GM12878 (cell line): ENCODE data around the gene DISC1. TPM values are rescaled to one million over a fixed set of nuclear protein-coding genes. Genes with fewer than 3 reads are reported as not detected.

Source experiments
- ATAC-seq: fragments of 200-7000 bp; cut with Tn5 transposase; 3 replicates; pipeline ENCODE4 v1.9.1; 2020; ENCODE audit warnings: mild to moderate bottlenecking, moderate library complexity
- BruUV-seq: library from RNA; stranded (reverse); fragments of 400-500 nt; replicated peaks from 2 replicates; lab custom pipeline; 2021; lab: Mats Ljungman, UMichigan
- CTCF ChIA-PET: fragments of 300-600 bp; sonication (Branson Sonifier 250); formaldehyde crosslinking; extraction: SDS; loops from one replicate; lab custom pipeline; 2021; ENCODE audit warnings: inconsistent platforms; lab: Yijun Ruan, JAX
- POLR2A ChIA-PET: fragments of 350-600 bp; formaldehyde crosslinking; extraction: SDS; loops from one replicate; lab custom pipeline; 2021; ENCODE audit warnings: inconsistent platforms; lab: Charles Lee
- RAD21 ChIA-PET: fragments of 300-600 bp; sonication (Branson Sonifier 250); formaldehyde crosslinking; loops from one replicate; lab custom pipeline; 2023; ENCODE audit warnings: antibody characterized with exemption; ENCODE audit not compliant: unreplicated experiment; lab: Charles Lee
- SMC1A ChIA-PET: fragments of 300-600 bp; sonication (Branson Sonifier 250); formaldehyde crosslinking; loops from one replicate; lab custom pipeline; 2023; ENCODE audit not compliant: unreplicated experiment, uncharacterized antibody; lab: Charles Lee
- DNase-seq: peaks from one replicate; pipeline ENCODE4 v3.0.0-alpha.2; 2011; ENCODE audit warnings: low read depth, low spot score
- FAIRE-seq: peaks from 3 replicates; lab custom pipeline; 2011; peaks lifted over from hg19 to GRCh38; lab: Jason Lieb, UNC
- H2AFZ ChIP-seq: 2 replicates; pipeline ENCODE4 v1.6.0; 2011; ENCODE audit warnings: low read depth, low read length, control low read depth; ENCODE audit not compliant: control insufficient read depth
- H3K27ac ChIP-seq: 2 replicates; pipeline ENCODE4 v1.5.1; 2011; ENCODE audit warnings: control low read depth; ENCODE audit not compliant: control insufficient read depth, insufficient read depth
- H3K27me3 ChIP-seq, 2 experiments: replicated peaks in 1 of 2; 2 replicates each; pipeline versions ENCODE4 v1.6.0 to v1.6.1; 2011; ENCODE audit warnings: low read length in 1 of 2; ENCODE audit not compliant: control insufficient read depth in 2 of 2, insufficient read depth in 2 of 2
- H3K36me3 ChIP-seq, 2 experiments: 2 replicates each; pipeline ENCODE4 v1.5.1; 2011; ENCODE audit warnings: low read length in 1 of 2; ENCODE audit not compliant: control insufficient read depth in 2 of 2, insufficient read depth in 2 of 2
- H3K4me1 ChIP-seq: 2 replicates; pipeline ENCODE4 v1.6.1; 2011; ENCODE audit warnings: mild to moderate bottlenecking, low read length, moderate library complexity, mixed read lengths; ENCODE audit not compliant: control insufficient read depth, insufficient read depth
- H3K4me2 ChIP-seq: 2 replicates; pipeline ENCODE4 v1.6.0; 2011; ENCODE audit warnings: control low read depth; ENCODE audit not compliant: control insufficient read depth, insufficient read depth
- H3K4me3 ChIP-seq: fragments of 200-600 bp; sonication (generic); 2 replicates; pipeline ENCODE4 v1.5.1; 2016
- H3K79me2 ChIP-seq: 2 replicates; pipeline ENCODE4 v1.6.0; 2011; ENCODE audit warnings: low read length; ENCODE audit not compliant: control insufficient read depth, insufficient read depth
- H3K9ac ChIP-seq: 2 replicates; pipeline ENCODE4 v1.8.0; 2011; ENCODE audit warnings: low read length, control low read depth, mixed read lengths; ENCODE audit not compliant: control insufficient read depth, insufficient read depth
- H3K9me3 ChIP-seq: replicated peaks from 3 replicates; pipeline ENCODE4 v1.5.1; 2011; ENCODE audit warnings: mild to moderate bottlenecking, low read length; ENCODE audit not compliant: control insufficient read depth, insufficient read depth
- H4K20me1 ChIP-seq: 2 replicates; pipeline ENCODE4 v1.6.0; 2011; ENCODE audit not compliant: control insufficient read depth, insufficient read depth
- BMI1 ChIP-seq: fragments of 450-650 bp; IDR thresholded peaks from 2 replicates; pipeline ENCODE4 v1.6.1; 2016; ENCODE audit warnings: mild to moderate bottlenecking, moderate library complexity, borderline replicate concordance
- CREM ChIP-seq: IDR thresholded peaks from 2 replicates; pipeline ENCODE4 v1.6.1; 2014; ENCODE audit warnings: antibody characterized with exemption, low read depth
- E2F8 ChIP-seq: fragments of 450-650 bp; IDR thresholded peaks from 2 replicates; pipeline ENCODE4 v1.6.1; 2018; ENCODE audit warnings: mild to moderate bottlenecking, low read depth, moderate library complexity; ENCODE audit not compliant: partially characterized antibody
- HCFC1 ChIP-seq: fragments of 150-350 bp; IDR thresholded peaks from 2 replicates; pipeline ENCODE4 v1.6.1; 2014; ENCODE audit warnings: low read length
- HDGF ChIP-seq: fragments of 450-650 bp; IDR thresholded peaks from 2 replicates; pipeline ENCODE4 v1.6.1; 2016; ENCODE audit warnings: antibody characterized with exemption
- MAX ChIP-seq: IDR thresholded peaks from 2 replicates; pipeline ENCODE4 v1.6.1; 2012; ENCODE audit warnings: low read depth, low read length, improper control_type of control experiment
- NR2C1 ChIP-seq: fragments of 450-650 bp; IDR thresholded peaks from 2 replicates; pipeline ENCODE4 v1.6.1; 2017; ENCODE audit warnings: antibody characterized with exemption, mild to moderate bottlenecking, moderate library complexity
- NRF1 ChIP-seq: conservative IDR thresholded peaks from 2 replicates; pipeline ENCODE4 v1.6.1; 2011; ENCODE audit warnings: mild to moderate bottlenecking, low read depth, low read length, improper control_type of control experiment
- PML ChIP-seq: IDR thresholded peaks from 2 replicates; pipeline ENCODE4 v1.6.1; 2012; ENCODE audit warnings: low read length, inconsistent platforms
- RB1 ChIP-seq: fragments of 450-650 bp; formaldehyde crosslinking; IDR thresholded peaks from 2 replicates; pipeline ENCODE4 v1.6.1; 2017; ENCODE audit warnings: mild to moderate bottlenecking, borderline replicate concordance
- RELA ChIP-seq: fragments of 450-650 bp; IDR thresholded peaks from 2 replicates; pipeline ENCODE4 v1.8.0; 2014; ENCODE audit warnings: borderline replicate concordance; ENCODE audit not compliant: partially characterized antibody
- RELB ChIP-seq: fragments of 450-650 bp; IDR thresholded peaks from 2 replicates; pipeline ENCODE4 v1.6.1; 2017; ENCODE audit warnings: low read depth, mild to moderate bottlenecking, moderate library complexity
- SIN3A ChIP-seq: IDR thresholded peaks from 2 replicates; pipeline ENCODE4 v1.6.1; 2012; ENCODE audit warnings: low read depth, low read length, improper control_type of control experiment
- TBL1XR1 ChIP-seq: IDR thresholded peaks from 2 replicates; pipeline ENCODE4 v1.6.1; 2012; ENCODE audit warnings: low read depth, low read length, improper control_type of control experiment
- ZBED1 ChIP-seq: IDR thresholded peaks from 2 replicates; pipeline ENCODE4 v1.6.1; 2016; ENCODE audit warnings: borderline replicate concordance
- WGBS: methylation state at CpG from one replicate; pipeline ENCODE4 v1.1.6; 2016; ENCODE audit warnings: low lambda C conversion rate; ENCODE audit not compliant: insufficient replicate concordance, insufficient coverage; ENCODE audit errors: missing lambda C conversion rate; 5-methylcytosine and 5-hydroxymethylcytosine counted together
- in situ Hi-C: fragments of 300-500 bp; cut with MboI; formaldehyde crosslinking; loops from 9 replicates; pipeline ENCODE4 v1.14.3; 2018; ENCODE audit warnings: mixed read lengths
- intact Hi-C: fragments of 100-400 bp; cut with micrococcal nuclease; formaldehyde crosslinking; loops from one replicate; pipeline ENCODE4 v1.14.2; 2022; ENCODE audit not compliant: unreplicated experiment
- polyA plus RNA-seq, 11 experiments: library from polyadenylated mRNA; depleted of rRNA in 4 of 11; unstranded in 6 of 11; stranded (reverse) in 5 of 11; fragments of >200 nt; fragmentation: Nextera tagmentation in 4 of 11; fragmentation: Illumina TruSeq in 1 of 11; extraction: Ambion mirVana in 4 of 11; extraction: Trizol in 1 of 11; gene quantifications; 1 replicate in 1 of 11; 2 replicates in 10 of 11; pipeline versions ENCODE4 v1.2.1 to v1.2.3, GENCODE V29; 2011 to 2016; ENCODE audit warnings: inconsistent platforms in 2 of 11, missing spikeins in 2 of 11, low read depth in 1 of 11
- total RNA-seq, 4 experiments: library from RNA; depleted of rRNA in 3 of 4; stranded (reverse); fragments of >200 nt in 3 of 4; fragmentation: Illumina TruSeq in 1 of 4; extraction: Trizol in 1 of 4; gene quantifications; 2 replicates each; pipeline versions ENCODE4 v1.2.1 to v1.2.3, GENCODE V29; 2013 to 2021

DISC1 gene
- total and polyA plus RNA-seq, 10 of the 15 experiments (the other 5 are each of a cell fraction or from before 2014, with no cell fraction given): 0.05 to 0.72 (median 0.19) TPM; not detected in 1

GRCh38 chr1:231957359-231957758 lies 330.8 kb downstream of the DISC1 start:
- no peak for FAIRE-seq
- Histone ChIP-seq H3K36me3 (no peaks in the 10 kb centered on the region), H3K9me3 (no peaks in the 10 kb centered on the region), H3K4me2 (no peak overlapping the region), H4K20me1 (no peaks in the 10 kb centered on the region), H3K27me3 (no peaks in the 10 kb centered on the region), H3K79me2 (no peaks in the 10 kb centered on the region), H3K27ac (no peak overlapping the region), H3K9ac (no peak overlapping the region), H3K4me1 (no peaks in the 10 kb centered on the region), H3K4me3 (no peak overlapping the region), H2AFZ (no peak overlapping the region)
- intact Hi-C loops (no loop called here), in situ Hi-C loops (no loop called here)
- no peak for ATAC-seq
- ChIA-PET POLR2A (no interaction called here), RAD21 (no interaction called here), SMC1A (no interaction called here), CTCF (no interaction called here)
- WGBS: 0% methylated on average over 1 of the region's 1 CpG
- no TSS peak for BruUV-seq
- TF ChIP-seq MAX (no peak), PML (no peak), BMI1 (no peak), HCFC1 (no peak), RELA (no peak), ZBED1 (no peak), SIN3A (no peak), CREM (no peak), RB1 (no peak), NR2C1 (no peak), RELB (no peak), HDGF (no peak), NRF1 (no peak), TBL1XR1 (no peak), E2F8 (no peak)
- no peak for DNase-seq
